WERI-Rb-1 (cell line): ENCODE measurements around the gene CD72.

ENCODE experiments used
- DNase-seq: peaks from one replicate; pipeline ENCODE4 v3.0.0-alpha.2; 2020
- H3K27ac ChIP-seq: fragments of 250-450 bp; sonication (Bioruptor Pico); 2 replicates; pipeline ENCODE4 v1.5.1; 2020; ENCODE audit warnings: mild to moderate bottlenecking, moderate library complexity
- H3K27me3 ChIP-seq: fragments of 250-450 bp; sonication (Bioruptor Pico); 2 replicates; pipeline ENCODE4 v1.5.1; 2021; ENCODE audit warnings: mild to moderate bottlenecking, low read depth, moderate library complexity; ENCODE audit not compliant: insufficient read depth, severe bottlenecking
- H3K36me3 ChIP-seq: fragments of 250-450 bp; sonication (Bioruptor Pico); 2 replicates; pipeline ENCODE4 v1.5.1; 2020; ENCODE audit warnings: mild to moderate bottlenecking, moderate library complexity
- H3K4me3 ChIP-seq: 2 replicates; pipeline ENCODE4 v1.5.1; 2011; ENCODE audit warnings: low read depth, mild to moderate bottlenecking, control low read depth, low read length
- H3K9me3 ChIP-seq: fragments of 250-450 bp; sonication (Bioruptor Pico); 2 replicates; pipeline ENCODE4 v1.5.1; 2021; ENCODE audit warnings: mild to moderate bottlenecking, moderate library complexity; ENCODE audit not compliant: severe bottlenecking
- CTCF ChIP-seq: IDR thresholded peaks from 2 replicates; pipeline ENCODE4 v1.5.1; 2011; ENCODE audit warnings: low read depth, mild to moderate bottlenecking, control low read depth, inconsistent platforms, low read length

CD72 gene

GRCh38 chr9:35618325-35618727 lies at the start of gene CD72:
TSS of gene CD72 (minus strand) at chr9:35618413. CDS start at chr9:35618303, 110 bp downstream.
- no peaks in the 10 kb centered on the region for H3K36me3 ChIP-seq
- H3K4me3 ChIP-seq = peak within 1 kb of the TSS; percentile 51
- H3K9me3 ChIP-seq = no peaks in the 10 kb centered on the region
- no peak for TF ChIP-seq CTCF
- H3K27me3 ChIP-seq = no peaks in the 10 kb centered on the region
- H3K27ac ChIP-seq = no peak within 1 kb of the TSS
- no peak for DNase-seq

GRCh38 chr9:35667939-35668338 lies 49.7 kb upstream of the CD72 start:
- DNase-seq = no peak
- no peak overlapping the region for H3K4me3 ChIP-seq

GRCh38 chr9:35666549-35666948 lies 48.3 kb upstream of the CD72 start:
- Histone ChIP-seq H3K36me3 (peaks cover 15% of the 10 kb centered on the region), H3K4me3 (no peak overlapping the region), H3K27ac (no peak overlapping the region), H3K27me3 (no peaks in the 10 kb centered on the region), H3K9me3 (no peaks in the 10 kb centered on the region)
- no peak for TF ChIP-seq CTCF
- DNase-seq = no peak

More at GRCh38 chr9:35667939-35668338, 49.7 kb upstream of the CD72 start:
- Histone ChIP-seq H3K27ac (no peak overlapping the region), H3K9me3 (no peaks in the 10 kb centered on the region), H3K36me3 (peaks cover 4% of the 10 kb centered on the region), H3K27me3 (no peaks in the 10 kb centered on the region)
- TF ChIP-seq CTCF = no peak

- Histone ChIP-seq H3K27me3 (no peaks in the 10 kb centered on the region), H3K36me3 (peaks cover 16% of the 10 kb centered on the region), H3K9me3 (no peaks in the 10 kb centered on the region), H3K4me3 (no peak overlapping the region), H3K27ac (no peak overlapping the region)
- no peak for DNase-seq
- no peak for TF ChIP-seq CTCF
Measured at GRCh38 chr9:35666045-35666444, 47.8 kb upstream of the CD72 start.

GRCh38 chr9:35665471-35665818 lies 47.2 kb upstream of the CD72 start:
- Histone ChIP-seq H3K9me3 (no peaks in the 10 kb centered on the region), H3K4me3 (peak overlapping the region; percentile 67), H3K27me3 (no peaks in the 10 kb centered on the region), H3K36me3 (peaks cover 22% of the 10 kb centered on the region), H3K27ac (peak overlapping the region; percentile 94)
- no peak for TF ChIP-seq CTCF
- DNase-seq = no peak
